GM23338 (cell line): Measurements from ENCODE around the gene MOB2.

Experiments
- EZH2 ChIP-seq: fragments of 200-600 bp; sonication (generic); IDR thresholded peaks from one replicate; pipeline ENCODE4 v1.8.0; 2017; ENCODE audit warnings: antibody characterized with exemption, mild to moderate bottlenecking, low read depth; ENCODE audit not compliant: unreplicated experiment
- EZH2phosphoT487 ChIP-seq: fragments of 200-600 bp; sonication (generic); IDR thresholded peaks from one replicate; pipeline ENCODE4 v1.8.1; 2018; ENCODE audit warnings: antibody characterized with exemption; ENCODE audit not compliant: unreplicated experiment
- JUNB ChIP-seq: IDR thresholded peaks from one replicate; pipeline ENCODE4 v1.6.1; 2016; ENCODE audit warnings: antibody characterized with exemption; ENCODE audit not compliant: unreplicated experiment
- POLR2AphosphoS5 ChIP-seq: IDR thresholded peaks from 2 replicates; pipeline ENCODE4 v1.6.1; 2016; ENCODE audit warnings: antibody characterized with exemption, low read depth
- REST ChIP-seq: IDR thresholded peaks from one replicate; pipeline ENCODE4 v1.6.1; 2018; ENCODE audit warnings: antibody characterized with exemption; ENCODE audit not compliant: unreplicated experiment
- STAT1 ChIP-seq: IDR thresholded peaks from one replicate; pipeline ENCODE4 v1.6.1; 2016; ENCODE audit warnings: antibody characterized with exemption; ENCODE audit not compliant: unreplicated experiment
- TF ChIP-seq, protein P1 (sequence below), 2 experiments: fragments of 200-600 bp in 1 of 2; sonication (generic) in 1 of 2; conservative IDR thresholded peaks; 2 replicates each; pipeline versions ENCODE4 v1.5.1 to v1.6.1; 2016 to 2017; ENCODE audit warnings: antibody characterized with exemption in 2 of 2, low read depth in 2 of 2, mild to moderate bottlenecking in 2 of 2, moderate library complexity in 1 of 2

DNA sequence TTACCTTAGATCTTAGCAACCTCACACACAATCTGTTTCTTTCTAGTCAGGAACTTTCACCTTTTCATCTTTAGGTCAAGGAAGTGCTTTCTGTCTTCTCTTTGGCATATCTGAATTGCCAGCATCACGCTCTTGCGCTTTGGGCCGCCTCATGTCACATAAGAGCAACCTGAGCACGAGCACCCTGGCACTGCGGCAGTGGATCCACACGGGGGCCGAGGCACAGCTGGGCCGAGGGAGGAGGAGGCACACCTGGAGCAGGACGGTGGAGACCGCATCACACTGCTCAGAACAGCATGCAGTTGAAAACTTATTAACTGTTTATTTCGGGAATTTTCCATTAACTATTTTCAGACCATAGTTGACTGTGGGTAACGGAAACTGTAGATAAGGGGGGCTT lies 10.7 kb downstream of the MOB2 start:
- TF ChIP-seq EZH2 (no peak), POLR2AphosphoS5 (no peak), REST (no peak), EZH2phosphoT487 (no peak), STAT1 (no peak), JUNB (no peak)
- TF ChIP-seq, protein P1, sequence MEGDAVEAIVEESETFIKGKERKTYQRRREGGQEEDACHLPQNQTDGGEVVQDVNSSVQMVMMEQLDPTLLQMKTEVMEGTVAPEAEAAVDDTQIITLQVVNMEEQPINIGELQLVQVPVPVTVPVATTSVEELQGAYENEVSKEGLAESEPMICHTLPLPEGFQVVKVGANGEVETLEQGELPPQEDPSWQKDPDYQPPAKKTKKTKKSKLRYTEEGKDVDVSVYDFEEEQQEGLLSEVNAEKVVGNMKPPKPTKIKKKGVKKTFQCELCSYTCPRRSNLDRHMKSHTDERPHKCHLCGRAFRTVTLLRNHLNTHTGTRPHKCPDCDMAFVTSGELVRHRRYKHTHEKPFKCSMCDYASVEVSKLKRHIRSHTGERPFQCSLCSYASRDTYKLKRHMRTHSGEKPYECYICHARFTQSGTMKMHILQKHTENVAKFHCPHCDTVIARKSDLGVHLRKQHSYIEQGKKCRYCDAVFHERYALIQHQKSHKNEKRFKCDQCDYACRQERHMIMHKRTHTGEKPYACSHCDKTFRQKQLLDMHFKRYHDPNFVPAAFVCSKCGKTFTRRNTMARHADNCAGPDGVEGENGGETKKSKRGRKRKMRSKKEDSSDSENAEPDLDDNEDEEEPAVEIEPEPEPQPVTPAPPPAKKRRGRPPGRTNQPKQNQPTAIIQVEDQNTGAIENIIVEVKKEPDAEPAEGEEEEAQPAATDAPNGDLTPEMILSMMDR (conservative IDR thresholded peaks at IDR 0.05; ENCODE audit: low read depth in 2 of 2): no peak
